Aorta (tissue), 5 donors: Measurements from ENCODE around the gene ADGRB3. TPM values are rescaled to one million over a fixed set of nuclear protein-coding genes. Genes with fewer than 3 reads are reported as not detected.
"Not testable (repeated sequence)": the region's sequence is repeated elsewhere in the genome, so short reads cannot be mapped to it uniquely, and the experiment has no call there.

Experiments used
- ATAC-seq: fragments of 200-7000 bp; cut with Tn5 transposase; one replicate; pipeline ENCODE4 v1.9.1; 2022; ENCODE audit warnings: moderate library complexity; ENCODE audit not compliant: low FRiP score
- DNase-seq, 2 donors: peaks; one replicate each; pipeline ENCODE4 v3.0.0-alpha.2; 2020
- H3K27ac ChIP-seq, 2 donors: one replicate each; pipeline ENCODE4 v1.5.1; 2013; ENCODE audit warnings: low read length in 2 of 2, mild to moderate bottlenecking in 2 of 2, moderate library complexity in 2 of 2, control low read depth in 1 of 2, inconsistent platforms in 1 of 2, low read depth in 1 of 2
- H3K27me3 ChIP-seq, 2 donors: one replicate each; pipeline ENCODE4 v1.6.1; 2013; ENCODE audit warnings: control low read depth in 1 of 2, low read length in 1 of 2, mild to moderate bottlenecking in 1 of 2, moderate library complexity in 1 of 2; ENCODE audit not compliant: insufficient read depth in 2 of 2, control insufficient read depth in 1 of 2
- H3K36me3 ChIP-seq, 2 donors: one replicate each; pipeline ENCODE4 v1.6.1; 2013; ENCODE audit warnings: control low read depth in 1 of 2, low read length in 1 of 2, mild to moderate bottlenecking in 1 of 2; ENCODE audit not compliant: insufficient read depth in 2 of 2, control insufficient read depth in 1 of 2
- H3K4me1 ChIP-seq, 2 donors: one replicate each; pipeline ENCODE4 v1.6.1; 2013; ENCODE audit warnings: low read length in 2 of 2, control low read depth in 1 of 2, mild to moderate bottlenecking in 1 of 2, moderate library complexity in 1 of 2; ENCODE audit not compliant: insufficient read depth in 2 of 2, control insufficient read depth in 1 of 2
- H3K4me3 ChIP-seq, 2 donors: one replicate each; pipeline ENCODE4 v1.5.1; 2013; ENCODE audit warnings: low read length in 2 of 2, control low read depth in 1 of 2, mild to moderate bottlenecking in 1 of 2
- H3K9me3 ChIP-seq: one replicate; pipeline ENCODE4 v1.6.1; 2013; ENCODE audit warnings: mild to moderate bottlenecking, low read length; ENCODE audit not compliant: control insufficient read depth
- WGBS, 2 donors: extraction: QIAGEN DNeasy Blood & Tissue Kit; methylation state at CpG; one replicate each; pipeline ENCODE4 v1.1.7; 2013; 5-methylcytosine and 5-hydroxymethylcytosine counted together
- intact Hi-C, 2 donors: fragments of 100-400 bp; cut with DNase I; formaldehyde crosslinking; loops; one replicate each; pipeline versions ENCODE4 v1.14.2 to v1.15.0; 2022
- polyA plus RNA-seq, 2 donors: library from polyadenylated mRNA; stranded (reverse); fragments of 200-250 nt; gene quantifications; one replicate each; pipeline ENCODE4 v1.2.3, GENCODE V29; 2013
- total RNA-seq, 2 donors: library from RNA; stranded (reverse); fragmentation: NEBNext Ultra II Directional; extraction: Animal tissue kit (Norgen Biotek cat#: 25700); gene quantifications; one replicate each; pipeline ENCODE4 v1.2.1, GENCODE V29; 2021
- donor health status: healthy with polysubstance abuse.
- donor health status: Bipolar disorder and iron deficiency.
- donor health status: DM: no; HTN: no; CAD: no.
- donor health status: DM: no; HTN: no; CAD: no.
- donor health status: DM: yes; HTN: yes; CAD: no.

Gene ADGRB3
- total and polyA plus RNA-seq, 4 donors: 1.8 to 6.1 (median 5.4) TPM; not detected in 1

GRCh38 chr6:68968301-68968649, 333.2 kb downstream of the ADGRB3 start:
- no peak for DNase-seq
- intact Hi-C loops: loop anchor here in 1 of 2 donors (5.0 kb wide), 1 partner anchor 331 kb away; the partner anchor contains the start of gene ADGRB3
- 7 to 12% methylated on average over 4 of the region's 4 CpGs for WGBS, 2 donors

GRCh38 chr6:68973066-68973465, 338.0 kb downstream of the ADGRB3 start:
- intact Hi-C loops: no loop called here
- Histone ChIP-seq H3K27ac (no peak overlapping the region), H3K9me3 (no peaks in the 10 kb centered on the region), H3K4me3 (no peak overlapping the region), H3K4me1 (no peaks in the 10 kb centered on the region), H3K27me3 (no peaks in the 10 kb centered on the region), H3K36me3 (no peaks in the 10 kb centered on the region)
- no peak for DNase-seq
- no peak for ATAC-seq

More at GRCh38 chr6:68968301-68968649, 333.2 kb downstream of the ADGRB3 start:
- no peak overlapping the region for H3K4me3 ChIP-seq
- H3K36me3 ChIP-seq: no peaks in the 10 kb centered on the region
- H3K4me1 ChIP-seq: no peaks in the 10 kb centered on the region
- no peak for ATAC-seq
- no peak overlapping the region for H3K27ac ChIP-seq
- no peaks in the 10 kb centered on the region for H3K27me3 ChIP-seq
- no peaks in the 10 kb centered on the region for H3K9me3 ChIP-seq

- Histone ChIP-seq H3K27ac (no peak overlapping the region), H3K9me3 (no peaks in the 10 kb centered on the region), H3K4me3 (no peak overlapping the region), H3K4me1 (no peaks in the 10 kb centered on the region), H3K36me3 (no peaks in the 10 kb centered on the region), H3K27me3 (no peaks in the 10 kb centered on the region)
- 7% methylated on average over 2 of the region's 2 CpGs for WGBS, 2 donors
- no peak for ATAC-seq
- intact Hi-C loops: no loop called here
- DNase-seq: no peak
Observed at GRCh38 chr6:68975064-68975463, 340.0 kb downstream of the ADGRB3 start.

- ATAC-seq (no peak), DNase-seq (no peak)
- H3K4me1 ChIP-seq: no peaks in the 10 kb centered on the region
- intact Hi-C loops: no loop called here
- H3K4me3 ChIP-seq: no peak overlapping the region
- H3K27ac ChIP-seq: no peak overlapping the region
- H3K36me3 ChIP-seq: no peaks in the 10 kb centered on the region
- H3K9me3 ChIP-seq: no peaks in the 10 kb centered on the region
- H3K27me3 ChIP-seq: no peaks in the 10 kb centered on the region
Observed at GRCh38 chr6:68975816-68976215, 340.7 kb downstream of the ADGRB3 start.

- ATAC-seq (no peak), DNase-seq (no peak)
- Histone ChIP-seq H3K4me1 (no peaks in the 10 kb centered on the region), H3K9me3 (no peaks in the 10 kb centered on the region), H3K4me3 (no peak overlapping the region), H3K27me3 (no peaks in the 10 kb centered on the region), H3K27ac (no peak overlapping the region), H3K36me3 (no peaks in the 10 kb centered on the region)
- intact Hi-C loops: no loop called here
- WGBS, 2 donors: 68 to 84% methylated on average over 4 of the region's 4 CpGs
Observed at GRCh38 chr6:68976260-68976659, 341.2 kb downstream of the ADGRB3 start.

GRCh38 chr6:68978411-68978810, 343.3 kb downstream of the ADGRB3 start:
- ATAC-seq: no peak
- intact Hi-C loops: no loop called here

GRCh38 chr6:68981668-68982067, 346.6 kb downstream of the ADGRB3 start:
- DNase-seq, H3K27ac ChIP-seq, ATAC-seq, H3K36me3 ChIP-seq, H3K9me3 ChIP-seq, H3K4me3 ChIP-seq, H3K27me3 ChIP-seq, H3K4me1 ChIP-seq, intact Hi-C loops: not testable (repeated sequence)
- 95 to 99% methylated on average over 6 to 7 of the region's 7 CpGs for WGBS, 2 donors

More at GRCh38 chr6:68978411-68978810, 343.3 kb downstream of the ADGRB3 start:
- H3K27me3 ChIP-seq: no peaks in the 10 kb centered on the region
- no peaks in the 10 kb centered on the region for H3K36me3 ChIP-seq
- no peaks in the 10 kb centered on the region for H3K9me3 ChIP-seq
- no peak overlapping the region for H3K27ac ChIP-seq
- DNase-seq: no peak
- no peak overlapping the region for H3K4me3 ChIP-seq
- no peaks in the 10 kb centered on the region for H3K4me1 ChIP-seq

- DNase-seq: no peak
- H3K27me3 ChIP-seq: no peaks in the 10 kb centered on the region
- intact Hi-C loops: no loop called here
- H3K27ac ChIP-seq: no peak overlapping the region
- no peaks in the 10 kb centered on the region for H3K4me1 ChIP-seq
- ATAC-seq: no peak
- WGBS, 2 donors: 89 to 97% methylated on average over 2 of the region's 2 CpGs
- no peak overlapping the region for H3K4me3 ChIP-seq
- H3K9me3 ChIP-seq: no peaks in the 10 kb centered on the region
- H3K36me3 ChIP-seq: no peaks in the 10 kb centered on the region
Observed at GRCh38 chr6:68988698-68989097, 353.6 kb downstream of the ADGRB3 start.

GRCh38 chr6:68990317-68990716, 355.2 kb downstream of the ADGRB3 start:
- Histone ChIP-seq H3K4me3 (no peak overlapping the region), H3K9me3 (no peaks in the 10 kb centered on the region), H3K36me3 (no peaks in the 10 kb centered on the region), H3K27ac (no peak overlapping the region), H3K4me1 (no peaks in the 10 kb centered on the region), H3K27me3 (no peaks in the 10 kb centered on the region)
- DNase-seq (no peak), ATAC-seq (no peak)
- 31 to 37% methylated on average over 4 of the region's 4 CpGs for WGBS, 2 donors
- intact Hi-C loops: no loop called here
